ENCODE measurements around the gene STMN3. TPM values are rescaled to one million over a fixed set of nuclear protein-coding genes. Genes with fewer than 3 reads are reported as not detected.
A peak's percentile ranks its signal among the peaks of the same experiment; 100 is the strongest.

The STMN3 gene
- total RNA-seq, 1 experiment from 2014 or later = 65.6 TPM

DNA sequence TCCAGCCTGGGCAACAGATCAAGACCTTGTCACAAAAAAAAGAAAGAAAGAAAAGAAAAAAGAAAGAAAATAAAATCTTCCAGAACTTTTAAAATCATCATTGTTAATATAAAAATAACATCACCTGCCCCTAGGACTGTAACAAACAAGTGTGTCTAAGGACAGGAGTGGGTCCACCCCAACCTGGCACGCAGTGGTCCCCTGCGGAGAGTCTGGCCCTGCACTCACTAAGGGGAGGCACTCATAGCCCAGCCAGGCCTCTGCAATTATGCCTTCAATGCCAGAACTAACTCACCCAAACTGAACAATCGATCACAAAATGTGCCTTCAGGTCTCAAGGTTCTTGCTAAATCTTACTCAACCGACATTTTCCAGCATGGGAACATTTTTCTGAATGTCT is 31.1 kb downstream of the STMN3 start (continued):
- TF ChIP-seq ZNF425 (CRISPR knock-in tag; conservative IDR thresholded peaks at IDR 0.05) = no peak
- TF ChIP-seq, protein P1, sequence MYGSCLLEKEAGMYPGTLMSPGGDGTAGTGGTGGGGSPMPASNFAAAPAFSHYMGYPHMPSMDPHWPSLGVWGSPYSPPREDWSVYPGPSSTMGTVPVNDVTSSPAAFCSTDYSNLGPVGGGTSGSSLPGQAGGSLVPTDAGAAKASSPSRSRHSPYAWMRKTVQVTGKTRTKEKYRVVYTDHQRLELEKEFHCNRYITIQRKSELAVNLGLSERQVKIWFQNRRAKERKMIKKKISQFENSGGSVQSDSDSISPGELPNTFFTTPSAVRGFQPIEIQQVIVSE (CRISPR knock-in tag; IDR thresholded peaks at IDR 0.05; ENCODE audit: borderline replicate concordance) = no peak
- no peak for TF ChIP-seq ZNF671 (CRISPR knock-in tag; IDR thresholded peaks at IDR 0.05)

DNA sequence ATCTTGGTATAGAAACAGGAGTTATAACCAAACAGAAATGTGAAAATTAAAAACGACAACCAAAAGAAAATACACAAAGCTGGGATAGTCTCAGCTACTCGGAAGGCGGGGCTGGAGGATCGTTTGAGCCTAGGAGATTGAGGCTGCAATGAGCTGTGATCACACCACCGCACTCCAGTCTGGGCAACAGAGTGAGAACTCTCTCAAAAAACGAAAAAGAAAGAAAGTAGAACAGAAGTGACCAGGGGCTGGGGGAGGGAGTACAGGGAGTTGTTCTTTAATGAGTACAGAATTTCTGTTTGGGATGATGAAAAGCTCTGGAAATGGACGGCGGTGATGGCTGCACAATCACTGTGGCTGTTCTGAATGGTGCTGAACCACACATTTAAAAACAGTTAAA is 32.2 kb downstream of the STMN3 start:
- DNase-seq (ENCODE audit: low spot score) (no peak), ATAC-seq (no peak)
- ChIA-PET POLR2A (interaction anchor here (0.6 kb wide), 1 partner anchor 11 kb away, joined by 4 read pairs; no protein-coding TSS in a partner anchor), CTCF (interaction anchor here (0.8 to 1.8 kb wide), 4 partner anchors 10 to 125 kb away, joined by 4 to 6 read pairs (median 5); partner anchors contain the start of gene HELZ2)
- Mint-ChIP-seq H3K4me1 (peaks cover 15% of the 10 kb centered on the region), H3K36me3 (peaks cover 26% of the 10 kb centered on the region), H3K27ac (peak overlapping the region; percentile 85), H3K27me3 (ENCODE audit: low read depth) (no peaks in the 10 kb centered on the region), H3K4me3 (no peak overlapping the region), H3K9me3 (no peaks in the 10 kb centered on the region)
- TF ChIP-seq SP1 (CRISPR knock-in tag; conservative IDR thresholded peaks at IDR 0.05) (no peak), MAX (CRISPR knock-in tag; IDR thresholded peaks at IDR 0.05) (no peak), CTCF (IDR thresholded peaks at IDR 0.05) (no peak)
- TF ChIP-seq, protein P2, sequence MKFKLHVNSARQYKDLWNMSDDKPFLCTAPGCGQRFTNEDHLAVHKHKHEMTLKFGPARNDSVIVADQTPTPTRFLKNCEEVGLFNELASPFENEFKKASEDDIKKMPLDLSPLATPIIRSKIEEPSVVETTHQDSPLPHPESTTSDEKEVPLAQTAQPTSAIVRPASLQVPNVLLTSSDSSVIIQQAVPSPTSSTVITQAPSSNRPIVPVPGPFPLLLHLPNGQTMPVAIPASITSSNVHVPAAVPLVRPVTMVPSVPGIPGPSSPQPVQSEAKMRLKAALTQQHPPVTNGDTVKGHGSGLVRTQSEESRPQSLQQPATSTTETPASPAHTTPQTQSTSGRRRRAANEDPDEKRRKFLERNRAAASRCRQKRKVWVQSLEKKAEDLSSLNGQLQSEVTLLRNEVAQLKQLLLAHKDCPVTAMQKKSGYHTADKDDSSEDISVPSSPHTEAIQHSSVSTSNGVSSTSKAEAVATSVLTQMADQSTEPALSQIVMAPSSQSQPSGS (CRISPR knock-in tag; IDR thresholded peaks at IDR 0.05; ENCODE audit: borderline replicate concordance, low read depth) = no peak

GRCh38 chr20:63619505-63619904 is 33.7 kb downstream of the STMN3 start:
- peaks cover 39% of the 10 kb centered on the region for H3K36me3 Mint-ChIP-seq

GRCh38 chr20:63619086-63619485 is 34.1 kb downstream of the STMN3 start:
- peaks cover 43% of the 10 kb centered on the region for H3K36me3 Mint-ChIP-seq

More at GRCh38 chr20:63619505-63619904, 33.7 kb downstream of the STMN3 start:
- DNase-seq (ENCODE audit: low spot score) (no peak), ATAC-seq (no peak)
- Mint-ChIP-seq H3K4me1 (peaks cover 9% of the 10 kb centered on the region), H3K9me3 (peaks cover 12% of the 10 kb centered on the region), H3K27ac (0 out of 2 replicates have a peak overlapping the region, but pooled peaks have one; percentile 4), H3K4me3 (no peak overlapping the region), H3K27me3 (ENCODE audit: low read depth) (no peaks in the 10 kb centered on the region; the same call in 1 of the 2 replicates)
- ChIA-PET CTCF (no interaction called here), POLR2A (no interaction called here)
- no peak for TF ChIP-seq MAX (CRISPR knock-in tag; IDR thresholded peaks at IDR 0.05)

More at GRCh38 chr20:63619086-63619485, 34.1 kb downstream of the STMN3 start:
- DNase-seq (ENCODE audit: low spot score) (no peak), ATAC-seq (no peak)
- H3K27ac Mint-ChIP-seq = no peak overlapping the region
- H3K9me3 Mint-ChIP-seq = peaks cover 14% of the 10 kb centered on the region
- ChIA-PET POLR2A (no interaction called here), CTCF (no interaction called here)
- H3K4me1 Mint-ChIP-seq = peaks cover 7% of the 10 kb centered on the region
- TF ChIP-seq, protein P3, sequence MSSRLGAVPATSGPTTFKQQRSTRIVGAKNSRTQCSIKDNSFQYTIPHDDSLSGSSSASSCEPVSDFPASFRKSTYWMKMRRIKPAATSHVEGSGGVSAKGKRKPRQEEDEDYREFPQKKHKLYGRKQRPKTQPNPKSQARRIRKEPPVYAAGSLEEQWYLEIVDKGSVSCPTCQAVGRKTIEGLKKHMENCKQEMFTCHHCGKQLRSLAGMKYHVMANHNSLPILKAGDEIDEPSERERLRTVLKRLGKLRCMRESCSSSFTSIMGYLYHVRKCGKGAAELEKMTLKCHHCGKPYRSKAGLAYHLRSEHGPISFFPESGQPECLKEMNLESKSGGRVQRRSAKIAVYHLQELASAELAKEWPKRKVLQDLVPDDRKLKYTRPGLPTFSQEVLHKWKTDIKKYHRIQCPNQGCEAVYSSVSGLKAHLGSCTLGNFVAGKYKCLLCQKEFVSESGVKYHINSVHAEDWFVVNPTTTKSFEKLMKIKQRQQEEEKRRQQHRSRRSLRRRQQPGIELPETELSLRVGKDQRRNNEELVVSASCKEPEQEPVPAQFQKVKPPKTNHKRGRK (CRISPR knock-in tag; IDR thresholded peaks at IDR 0.05; ENCODE audit: borderline replicate concordance) = no peak
- no peaks in the 10 kb centered on the region; the same call in 1 of the 2 replicates for H3K27me3 Mint-ChIP-seq (ENCODE audit: low read depth)
- no peak overlapping the region for H3K4me3 Mint-ChIP-seq

Data from WTC11 (cell line).